ENCODE results near the gene TMEM117.

GRCh38 chr12:43883311-43883710 is 47.4 kb downstream of the TMEM117 start:
- TF ChIP-seq ZNF565 (CRISPR knock-in tag; conservative IDR thresholded peaks at IDR 0.05; ENCODE audit: low read depth) (no peak), OSR1 (CRISPR knock-in tag; IDR thresholded peaks at IDR 0.05) (no peak), ZFP3 (CRISPR knock-in tag; IDR thresholded peaks at IDR 0.05) (peak; percentile 67), PATZ1 (CRISPR knock-in tag; IDR thresholded peaks at IDR 0.05; ENCODE audit: borderline replicate concordance) (peak; percentile 82), ARNTL (CRISPR knock-in tag; IDR thresholded peaks at IDR 0.05; ENCODE audit: borderline replicate concordance, low read depth) (no peak), TOX (CRISPR knock-in tag; IDR thresholded peaks at IDR 0.05; ENCODE audit: borderline replicate concordance) (no peak), CSDC2 (CRISPR knock-in tag; IDR thresholded peaks at IDR 0.05) (no peak), ZNF8 (CRISPR knock-in tag; IDR thresholded peaks at IDR 0.05) (peak; percentile 24; the same call in 1 of the 2 replicates), ZC3H10 (CRISPR knock-in tag; IDR thresholded peaks at IDR 0.05) (no peak), ZFP30 (CRISPR knock-in tag; IDR thresholded peaks at IDR 0.05) (no peak), CSRNP3 (CRISPR knock-in tag; IDR thresholded peaks at IDR 0.05) (peak; percentile 85), ESRRG (CRISPR knock-in tag; IDR thresholded peaks at IDR 0.05) (peak; percentile 93), PPARA (CRISPR knock-in tag; IDR thresholded peaks at IDR 0.05; ENCODE audit: borderline replicate concordance) (no peak), BACH2 (CRISPR knock-in tag; IDR thresholded peaks at IDR 0.05; ENCODE audit: borderline replicate concordance) (no peak)

Data from SK-N-SH treated with all-trans-retinoic acid at 6 μM for 48 hours (cell line).